Measurements from ENCODE around the gene VPS50.
A peak's percentile ranks its signal among the peaks of the same experiment; 100 is the strongest.

VPS50 gene

GRCh38 chr7:93231799-93232672 lies at the start of gene VPS50:
Gene VPS50, plus strand, starts transcription at chr7:93232366. Its CDS starts 102 bp downstream, at chr7:93232468.
- peak; percentile 95 for DNase-seq

DNA sequence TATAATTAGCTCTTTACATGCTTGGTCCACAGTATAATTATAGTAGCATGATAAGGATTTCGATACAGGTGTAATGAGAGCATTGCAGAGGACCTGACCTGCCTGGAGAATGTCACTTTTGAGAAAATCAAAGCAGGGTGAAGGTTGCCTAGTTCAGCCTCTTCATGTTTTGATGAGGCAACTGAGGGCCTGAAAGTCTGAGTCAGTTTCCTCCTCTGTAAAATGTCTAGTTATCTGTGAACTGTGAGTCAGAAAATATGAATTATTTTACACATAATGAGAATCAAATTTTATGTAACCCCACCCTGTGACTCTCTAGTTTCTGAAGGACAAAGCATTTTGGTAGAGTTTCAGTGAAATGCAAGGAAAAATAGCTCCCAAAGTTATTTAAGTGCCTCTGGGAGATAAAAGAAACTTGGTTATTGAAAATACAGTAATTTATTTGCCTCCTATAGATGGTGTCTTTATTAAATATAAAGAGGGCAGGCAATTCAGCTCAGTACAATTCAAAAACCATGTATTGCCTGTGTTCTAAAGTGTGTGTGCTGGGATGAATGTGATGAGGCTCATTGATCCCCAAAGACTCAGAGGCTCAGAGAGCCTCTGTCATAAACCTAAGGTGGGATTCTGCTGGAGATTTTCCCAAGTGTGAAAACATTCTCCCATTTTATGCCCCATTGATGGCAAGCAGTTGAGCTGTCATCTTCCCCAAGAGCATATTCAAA lies 46.7 kb upstream of the VPS50 start:
- DNase-seq, result no peak

- no peak for DNase-seq
These were observed 43.1 kb upstream of the VPS50 start for GRCh38 chr7:93188870-93189634.

- no peak for DNase-seq
These were observed 37.8 kb upstream of the VPS50 start for GRCh38 chr7:93194386-93194785.

DNA sequence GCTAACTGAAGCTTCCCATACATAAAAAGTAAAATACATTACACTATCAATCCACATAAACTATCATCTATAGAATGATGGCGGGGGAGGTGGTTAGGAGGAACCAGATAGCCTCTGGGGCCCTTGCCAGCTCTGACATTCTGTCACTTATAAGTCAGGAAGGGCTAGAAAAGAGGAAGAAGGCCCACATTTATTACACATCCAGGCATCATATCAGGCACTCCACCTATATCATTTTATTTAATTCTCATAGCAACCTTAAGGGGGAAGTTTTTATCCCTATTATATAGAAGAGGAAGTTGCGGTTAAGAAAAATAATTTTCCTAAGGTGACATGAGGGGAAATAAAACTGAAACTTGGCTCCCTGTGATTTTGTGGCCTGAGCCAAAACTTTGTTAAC lies 35.8 kb upstream of the VPS50 start:
- DNase-seq, result no peak

DNA sequence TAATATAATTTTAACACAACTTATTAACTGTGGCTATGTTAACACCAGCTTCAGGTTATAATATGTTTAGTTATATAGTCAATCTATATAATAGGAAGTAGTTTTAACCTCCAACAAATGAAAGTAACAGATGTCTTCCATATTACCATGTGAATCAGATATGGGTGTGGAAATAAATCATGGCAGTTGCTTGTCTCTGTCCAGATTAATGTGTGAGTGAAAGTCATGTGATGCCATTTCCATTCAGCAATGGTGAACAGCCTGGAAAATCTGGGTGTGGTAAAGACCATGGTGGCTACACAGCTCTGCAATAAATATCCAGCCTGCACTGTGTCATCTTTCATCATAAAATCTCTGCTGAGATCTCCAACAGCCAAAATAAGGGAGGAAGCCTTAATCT lies 33.7 kb upstream of the VPS50 start:
- no peak for DNase-seq

DNA sequence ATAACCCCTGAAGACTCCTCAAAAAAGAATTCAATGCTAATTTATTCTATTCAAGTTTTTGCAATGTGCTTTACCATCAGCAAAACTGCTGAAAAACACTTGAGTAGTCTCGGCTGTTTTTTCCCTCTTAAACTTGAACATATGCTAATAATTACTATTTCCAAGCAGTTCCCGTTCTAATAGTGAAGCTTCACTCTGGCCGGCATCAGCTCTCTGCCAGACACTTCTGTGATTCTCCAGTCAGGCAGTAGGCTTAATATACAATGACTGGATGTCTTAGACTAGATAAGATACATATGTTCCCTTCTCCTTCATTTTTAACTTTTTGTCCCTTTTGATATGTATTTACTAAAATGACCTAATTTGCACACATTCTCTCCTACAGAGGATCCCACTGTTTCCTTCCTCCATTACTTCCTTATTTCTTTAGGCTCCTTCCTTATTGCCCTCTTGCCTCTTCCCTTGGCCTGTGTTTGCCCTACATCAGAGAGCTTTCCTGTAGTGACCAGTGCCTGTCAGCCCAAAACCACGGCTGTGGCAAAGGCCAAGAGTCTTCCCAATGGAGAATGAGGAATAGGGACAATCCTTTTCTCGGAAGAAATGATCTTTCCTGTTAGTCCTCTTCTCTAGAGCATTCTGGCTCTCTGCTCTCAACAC lies 29.4 kb upstream of the VPS50 start:
- DNase-seq, result no peak

GRCh38 chr7:93203496-93203895 lies 28.7 kb upstream of the VPS50 start:
- no peak for DNase-seq

DNA sequence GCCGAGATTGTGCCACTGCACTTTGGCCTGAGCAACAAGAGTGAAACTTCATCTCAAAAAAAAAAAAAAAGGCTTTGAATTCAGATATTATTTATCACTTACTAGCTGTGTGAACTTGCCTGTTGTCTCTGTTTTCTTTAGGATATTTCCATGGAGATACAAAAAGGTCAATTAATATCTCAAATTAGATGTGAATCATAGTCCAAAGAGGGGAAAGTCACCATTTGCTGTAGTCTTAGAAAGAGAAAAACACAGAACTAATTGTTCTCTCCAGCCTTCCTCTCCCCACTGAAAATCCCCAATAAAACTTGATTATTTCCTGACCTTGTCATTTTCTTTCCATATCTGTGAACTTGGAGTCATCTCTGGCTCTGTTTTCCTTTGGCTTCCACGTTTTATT lies 27.1 kb upstream of the VPS50 start:
- no peak for DNase-seq

DNA sequence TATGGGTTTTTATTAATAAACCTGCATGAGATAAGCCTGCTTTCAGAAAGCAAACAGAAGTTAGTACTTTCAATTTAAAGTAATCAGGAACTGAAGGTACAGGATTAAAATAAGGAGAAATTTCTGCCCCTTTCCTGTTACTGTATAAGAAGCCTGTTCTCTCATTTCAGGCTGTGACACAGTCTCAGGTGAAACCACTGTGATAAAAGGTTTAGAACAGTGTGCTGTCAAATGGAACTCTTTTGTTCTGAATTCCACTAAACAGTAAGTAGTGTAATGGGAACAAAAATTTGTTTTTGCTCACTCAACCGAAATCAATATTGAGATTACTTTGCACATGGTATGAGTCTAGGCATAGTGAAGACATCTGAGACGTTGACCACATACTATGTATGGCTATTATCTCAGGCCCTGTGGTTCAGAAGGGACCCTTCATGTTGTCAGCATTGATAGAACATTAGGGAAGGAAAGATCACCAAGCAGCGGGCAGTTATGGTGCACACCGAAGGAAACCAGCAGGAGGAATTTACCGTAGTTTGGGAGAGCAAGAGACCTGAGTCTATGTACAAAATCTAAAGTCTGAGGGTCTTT lies 20.8 kb upstream of the VPS50 start:
- DNase-seq, result no peak

DNA sequence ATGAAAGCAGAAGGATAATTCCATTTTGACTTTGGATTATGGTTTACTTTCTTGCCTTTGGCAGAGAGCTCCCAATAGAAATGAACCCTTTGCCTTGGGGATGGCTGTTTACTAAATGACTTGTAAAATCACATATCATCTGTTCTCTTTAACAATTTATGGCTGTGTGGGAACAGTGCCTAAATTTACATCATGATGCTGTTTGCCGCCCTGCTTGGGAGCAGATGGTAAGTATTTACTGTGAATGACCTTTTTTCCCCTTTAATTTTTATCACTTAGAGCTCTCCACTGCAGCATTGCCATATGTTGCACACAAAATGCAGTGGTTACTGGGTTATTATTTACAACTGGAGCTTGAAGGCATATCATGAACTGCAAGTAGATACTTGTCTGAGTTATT lies 19.3 kb upstream of the VPS50 start:
- peak; percentile 45 for DNase-seq

DNA sequence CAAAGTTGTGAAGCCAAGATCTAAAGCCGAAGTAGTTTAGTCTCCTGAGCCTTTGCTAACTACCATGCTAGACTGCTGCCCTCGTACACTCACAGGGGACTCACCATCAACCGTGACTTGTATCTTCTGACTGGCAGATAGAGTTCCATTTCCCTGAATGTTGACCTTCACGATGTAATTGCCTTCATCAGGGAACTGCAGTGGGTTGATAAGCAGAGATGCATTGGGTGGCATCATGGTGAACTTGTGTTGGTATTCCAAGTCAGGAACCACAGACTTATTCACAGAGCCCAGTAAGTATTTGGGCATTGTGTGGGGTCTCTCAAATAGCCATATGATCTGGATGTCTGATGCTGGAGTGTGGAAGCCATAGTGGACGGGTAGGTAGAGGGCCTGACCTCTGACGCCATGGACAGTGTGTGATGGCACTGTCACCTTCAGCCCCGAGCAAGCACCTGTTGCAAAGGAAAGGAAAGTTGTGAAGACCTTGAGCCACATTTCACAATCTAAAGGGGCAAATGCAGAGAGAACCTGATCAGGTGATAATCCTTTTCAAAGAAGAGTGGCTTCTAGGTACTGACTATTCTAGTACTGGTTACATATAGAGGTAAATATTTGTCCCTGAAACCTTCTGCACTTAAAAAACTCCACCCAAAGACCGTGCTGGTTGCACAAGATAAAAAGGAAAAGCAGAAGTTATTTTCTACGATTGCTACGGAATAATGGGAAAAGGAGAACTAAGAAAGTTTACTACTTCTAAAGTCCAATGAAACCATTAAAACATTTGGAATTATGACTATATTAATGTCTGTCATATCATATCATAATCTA lies 13.0 kb upstream of the VPS50 start:
- DNase-seq, result no peak

- no peak for DNase-seq
These were observed 12.3 kb upstream of the VPS50 start for GRCh38 chr7:93219868-93220267.

- peak; percentile 44 for DNase-seq
These were observed 5.9 kb upstream of the VPS50 start, which contains the start of gene HEPACAM2 for GRCh38 chr7:93226310-93226709. Gene HEPACAM2, minus strand, starts transcription at chr7:93226469.

DNA sequence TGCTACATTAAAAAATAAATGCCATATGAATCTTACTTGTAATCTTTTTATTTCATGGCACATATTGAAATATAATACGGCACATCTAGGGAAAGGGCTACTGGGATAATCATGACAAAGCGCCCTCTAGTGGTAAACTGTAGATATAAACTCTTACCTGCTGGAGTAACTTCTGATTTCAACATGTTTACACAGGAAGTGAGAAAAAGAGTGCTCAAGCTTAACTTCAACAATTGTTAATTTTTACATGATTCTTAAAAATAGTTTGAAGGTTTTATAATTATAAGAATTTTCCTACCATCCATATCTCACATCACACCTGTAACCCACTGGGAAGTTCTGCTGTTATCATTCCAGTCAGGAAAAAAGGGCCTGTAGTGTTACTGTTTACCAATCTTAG lies 3.9 kb upstream of the VPS50 start:
- DNase-seq, result peak; percentile 53

DNA sequence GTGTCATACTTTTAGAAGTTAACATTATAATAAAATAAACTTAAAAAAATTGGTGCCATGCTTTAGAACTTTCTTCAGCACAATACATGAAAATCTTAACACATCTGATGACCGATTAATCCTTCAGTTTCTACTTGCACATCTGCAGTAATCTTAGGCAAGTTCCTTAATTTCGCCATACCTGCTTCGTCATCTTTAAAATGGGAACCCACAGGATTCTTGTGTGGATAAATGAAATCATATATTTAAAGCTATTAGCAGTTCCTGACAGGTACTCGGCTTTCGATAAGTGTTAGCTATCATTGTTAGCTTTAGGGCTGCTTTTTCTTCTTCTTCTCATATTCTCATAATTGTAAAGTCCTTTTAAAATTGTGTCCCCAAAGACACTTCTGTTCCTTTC lies 907 bp upstream of the VPS50 start:
- no peak for DNase-seq

DNA sequence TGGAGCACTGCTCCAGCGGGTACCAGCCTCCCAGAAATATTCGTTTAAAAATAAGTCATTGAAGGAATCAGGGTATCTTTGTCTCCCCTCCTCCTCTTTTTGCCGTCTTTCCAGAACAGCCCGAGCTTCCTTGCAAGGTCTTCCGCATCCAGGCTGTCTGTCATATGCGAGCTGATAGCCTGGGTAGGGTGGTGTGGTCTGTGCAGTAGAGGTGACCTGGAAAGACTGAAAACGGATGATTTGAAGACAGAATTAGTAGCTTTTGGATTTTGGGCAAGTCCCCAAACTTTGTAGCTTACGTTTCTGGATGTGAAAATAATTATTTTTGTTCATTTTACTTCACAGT lies 480 bp downstream of the VPS50 start:
- no peak for DNase-seq

DNA sequence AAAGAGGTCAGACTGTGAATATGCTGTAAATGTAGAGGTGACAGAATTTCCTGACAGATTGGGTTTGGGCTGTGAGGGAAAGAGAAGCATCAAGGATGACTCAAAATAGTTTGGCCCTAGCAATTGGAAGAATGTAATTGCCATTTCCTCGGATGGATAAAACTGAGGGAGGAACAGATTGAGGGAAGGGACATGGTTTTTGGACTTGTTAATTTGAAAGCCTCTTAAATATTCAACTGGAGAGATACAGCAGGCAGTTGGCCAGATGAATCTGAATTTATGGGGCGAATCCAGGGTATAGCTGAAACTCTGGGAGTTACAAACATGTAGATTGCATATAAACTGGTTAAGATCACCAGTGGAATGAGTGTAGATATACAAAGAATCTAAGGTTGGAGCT lies 3.4 kb downstream of the VPS50 start:
- DNase-seq, result no peak

GRCh38 chr7:93238131-93238530 lies 6.0 kb downstream of the VPS50 start:
- DNase-seq, result no peak

- no peak for DNase-seq
These were observed 6.6 kb downstream of the VPS50 start for GRCh38 chr7:93238748-93239147.

GRCh38 chr7:93239824-93240223 lies 7.7 kb downstream of the VPS50 start:
- DNase-seq, result no peak

GRCh38 chr7:93242106-93242505 lies 9.9 kb downstream of the VPS50 start:
- no peak for DNase-seq
